Limb (tissue), 2 donors: ENCODE data around the gene OGT.
"Not testable (repeated sequence)": the region's sequence is repeated elsewhere in the genome, so short reads cannot be mapped to it uniquely, and the experiment has no call there.

Experiments used
- DNase-seq, 2 donors: peaks; one replicate each; pipeline ENCODE4 v3.0.0-alpha.2; 2016; ENCODE audit errors: extremely low spot score in 2 of 2

The OGT gene

DNA sequence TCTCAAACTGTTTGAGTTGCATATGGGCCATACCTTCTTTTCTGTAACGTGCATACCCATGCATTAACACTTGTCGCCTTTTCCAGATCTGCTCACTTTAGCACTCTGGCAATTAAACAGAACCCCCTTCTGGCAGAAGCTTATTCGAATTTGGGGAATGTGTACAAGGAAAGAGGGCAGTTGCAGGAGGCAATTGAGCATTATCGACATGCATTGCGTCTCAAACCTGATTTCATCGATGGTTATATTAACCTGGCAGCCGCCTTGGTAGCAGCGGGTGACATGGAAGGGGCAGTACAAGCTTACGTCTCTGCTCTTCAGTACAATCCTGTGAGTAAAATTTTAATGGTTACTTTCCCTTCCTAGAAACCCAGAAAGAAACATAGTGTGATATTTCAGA lies 4.8 kb downstream of the OGT start:
- DNase-seq: no peak

DNA sequence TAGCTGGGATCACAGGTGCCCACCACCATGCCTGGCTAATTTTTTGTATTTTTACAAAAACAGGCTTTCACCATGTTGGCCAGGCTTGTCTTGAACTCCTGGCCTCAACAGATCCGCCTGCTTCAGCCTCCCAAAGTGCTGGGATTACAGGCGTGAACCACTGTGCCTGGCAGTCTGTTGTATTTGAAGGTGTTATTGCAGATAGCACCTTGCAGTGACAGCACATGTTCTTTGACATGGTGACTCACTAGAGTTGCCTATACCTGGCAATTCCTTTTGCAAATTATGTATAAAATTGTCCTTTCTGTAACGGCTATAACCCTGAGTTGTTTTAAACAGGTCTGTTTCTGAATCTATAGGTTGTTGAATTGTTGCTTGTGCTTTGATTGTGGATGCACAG lies 7.9 kb downstream of the OGT start:
- DNase-seq: no peak

DNA sequence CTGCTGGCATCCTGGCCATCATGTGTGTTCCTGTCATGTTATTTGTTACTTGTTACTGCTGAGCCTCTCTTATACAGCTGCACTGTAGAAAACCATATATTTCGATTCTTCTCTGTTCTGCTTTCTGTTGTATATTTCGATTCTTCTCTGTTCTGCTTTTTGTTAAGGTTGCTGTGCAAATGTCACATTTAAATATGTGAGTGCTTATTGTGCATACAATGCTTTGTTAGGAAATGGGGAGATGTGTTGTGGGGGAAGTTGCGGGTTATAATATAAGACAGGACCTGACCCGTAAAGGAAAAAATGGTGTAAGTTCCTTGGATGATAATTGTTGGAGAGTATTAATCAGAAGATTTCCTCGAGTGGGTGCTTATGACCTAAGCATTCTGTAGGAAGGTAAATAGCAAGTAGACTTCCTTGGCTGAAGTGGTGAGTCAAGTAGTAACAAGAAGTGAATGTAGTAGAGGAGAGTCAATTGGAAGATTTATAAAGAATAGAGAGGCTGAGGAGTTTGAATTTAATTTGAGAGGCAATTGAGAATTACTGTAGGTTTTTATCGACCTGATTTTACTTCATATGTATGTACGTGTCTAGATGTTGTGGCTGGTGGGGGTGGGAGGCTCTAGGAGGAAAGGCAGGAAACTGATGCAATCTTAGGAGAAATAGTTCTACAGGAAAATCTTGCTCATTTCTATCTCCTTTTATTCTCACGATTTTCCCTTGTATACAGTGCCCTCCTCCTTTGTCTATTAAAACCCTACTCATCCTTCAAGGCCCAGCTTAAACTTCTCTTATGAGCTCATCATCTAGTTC lies 8.5 kb downstream of the OGT start:
- DNase-seq: no peak

DNA sequence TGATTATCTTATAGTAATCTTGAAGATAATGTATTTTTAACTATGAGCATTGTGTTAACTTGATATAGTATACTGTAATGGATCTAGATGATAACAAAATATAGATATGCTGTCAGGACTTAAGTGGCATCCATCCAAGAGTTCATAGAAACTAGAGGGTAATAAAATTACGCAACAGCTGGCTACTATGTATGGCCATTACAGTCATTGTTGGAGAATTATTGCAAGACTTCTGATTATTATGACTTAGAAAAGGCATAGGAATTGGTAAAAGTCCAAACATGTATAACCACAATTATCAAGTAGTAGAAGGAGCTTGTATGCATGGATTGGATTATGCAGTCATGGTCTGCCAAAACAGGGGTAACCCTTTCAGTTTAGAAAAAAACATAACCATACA lies 9.5 kb downstream of the OGT start:
- no peak for DNase-seq

DNA sequence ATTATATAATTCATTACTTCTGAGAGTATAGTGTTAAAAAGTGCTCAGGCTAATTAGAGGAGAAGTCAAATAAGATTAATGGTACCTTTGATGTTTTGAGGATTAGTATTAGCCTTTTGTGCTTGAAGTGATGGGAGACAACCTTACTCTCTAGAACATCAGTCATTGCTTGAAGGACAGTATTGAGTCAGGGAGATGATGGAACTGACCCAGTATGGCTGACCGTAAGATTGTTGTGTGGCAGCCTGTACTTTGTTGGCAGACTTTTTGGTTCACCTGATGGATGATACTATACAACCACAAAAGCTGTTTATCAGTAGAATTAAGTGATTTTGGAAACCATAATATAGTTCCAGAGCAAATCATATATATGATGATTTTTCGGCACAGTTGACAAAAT lies 9.9 kb downstream of the OGT start:
- DNase-seq: no peak

DNA sequence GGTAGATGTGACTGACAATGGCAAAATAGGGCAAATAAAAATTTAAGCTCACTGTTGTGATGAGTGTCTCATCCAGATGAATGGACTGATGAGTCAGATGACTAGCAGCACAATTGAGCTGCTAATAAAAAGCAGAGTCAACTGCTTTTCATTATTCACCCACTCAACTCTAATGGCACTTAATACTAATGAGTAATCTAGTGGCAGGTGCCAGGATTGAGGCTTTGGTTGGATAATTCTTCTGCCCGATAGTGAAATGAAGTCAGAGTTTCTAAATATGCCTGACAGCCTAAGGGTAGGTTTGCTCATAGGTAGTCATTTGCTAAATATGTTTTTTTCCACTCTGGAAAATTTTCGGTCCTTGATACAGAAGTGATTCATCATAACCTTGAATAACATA lies 10.4 kb downstream of the OGT start:
- no peak for DNase-seq

DNA sequence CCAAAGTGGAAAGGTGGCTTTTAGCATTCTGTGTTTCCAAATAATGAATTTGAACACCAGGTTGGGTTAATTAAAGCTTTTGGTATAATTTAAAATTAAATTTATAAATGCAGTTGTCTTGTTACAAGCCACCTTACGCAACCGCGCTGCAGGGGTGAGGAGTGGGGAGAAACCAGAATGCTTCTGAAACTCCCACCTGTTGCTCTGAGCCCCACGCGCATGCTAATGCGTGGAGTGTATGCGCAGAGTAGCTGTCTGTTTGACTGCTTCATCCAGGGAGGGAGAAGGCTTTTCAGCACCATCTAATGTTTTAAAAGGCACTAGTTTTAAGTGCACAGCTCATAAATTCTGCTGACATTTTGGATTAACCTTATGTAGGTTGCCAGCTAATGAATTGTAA lies 12.5 kb downstream of the OGT start:
- no peak for DNase-seq

DNA sequence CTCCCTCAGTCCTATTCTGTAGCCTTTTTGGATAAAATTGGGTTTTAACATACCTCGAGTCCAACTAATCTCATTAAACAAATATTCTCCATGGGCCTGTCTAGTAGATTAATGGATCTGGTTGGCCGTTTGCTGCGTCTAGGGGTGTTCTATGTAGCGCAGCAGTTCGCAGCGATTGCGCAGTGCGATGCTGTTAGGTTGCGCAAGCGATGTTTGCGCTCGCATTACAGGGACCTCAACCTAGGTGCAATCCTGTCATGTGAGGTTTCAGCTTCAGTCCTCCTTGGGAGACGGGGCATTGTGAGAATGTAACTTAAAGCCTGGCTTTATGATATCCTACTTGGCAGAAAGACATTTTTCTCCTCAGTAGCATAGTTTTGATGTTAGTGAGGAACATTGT lies 14.0 kb downstream of the OGT start:
- no peak for DNase-seq

DNA sequence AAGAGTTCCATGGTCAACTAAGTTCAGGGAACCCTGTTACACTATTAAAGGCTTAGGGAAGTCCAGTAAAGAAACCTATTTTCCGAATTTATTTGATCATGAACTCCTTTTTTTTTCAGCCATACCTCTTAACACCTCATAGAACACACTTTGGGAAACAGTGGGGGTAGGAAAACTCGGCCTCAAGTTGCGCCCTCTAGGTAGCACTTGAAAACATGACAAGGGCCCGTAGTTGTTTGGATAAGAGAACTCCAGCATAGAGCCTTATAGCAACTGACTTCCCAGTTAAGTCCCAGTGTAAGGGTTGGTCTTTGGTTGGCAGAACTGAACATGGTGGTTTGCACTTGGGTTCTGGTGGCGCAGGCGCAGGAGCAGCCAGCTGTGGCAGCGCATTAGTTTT lies 14.4 kb downstream of the OGT start:
- no peak for DNase-seq

DNA sequence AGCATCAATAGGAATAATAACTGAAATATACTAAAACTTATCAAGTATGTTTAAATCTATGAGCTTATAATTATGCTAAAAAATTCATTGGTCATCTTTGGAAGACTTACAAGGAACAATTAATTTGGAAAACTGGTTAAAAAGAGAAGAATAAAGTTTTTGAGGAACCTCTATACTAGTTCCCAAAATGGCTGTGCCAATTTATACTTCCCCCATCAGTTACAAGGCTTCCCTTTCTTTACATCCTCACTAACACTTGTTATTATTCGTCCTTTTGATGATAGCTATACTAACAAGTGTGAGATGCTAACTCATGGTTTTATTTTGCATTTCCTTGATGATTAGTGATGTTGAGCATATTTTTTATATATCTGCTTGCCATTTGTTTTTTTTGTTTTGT lies 17.1 kb downstream of the OGT start:
- no peak for DNase-seq

DNA sequence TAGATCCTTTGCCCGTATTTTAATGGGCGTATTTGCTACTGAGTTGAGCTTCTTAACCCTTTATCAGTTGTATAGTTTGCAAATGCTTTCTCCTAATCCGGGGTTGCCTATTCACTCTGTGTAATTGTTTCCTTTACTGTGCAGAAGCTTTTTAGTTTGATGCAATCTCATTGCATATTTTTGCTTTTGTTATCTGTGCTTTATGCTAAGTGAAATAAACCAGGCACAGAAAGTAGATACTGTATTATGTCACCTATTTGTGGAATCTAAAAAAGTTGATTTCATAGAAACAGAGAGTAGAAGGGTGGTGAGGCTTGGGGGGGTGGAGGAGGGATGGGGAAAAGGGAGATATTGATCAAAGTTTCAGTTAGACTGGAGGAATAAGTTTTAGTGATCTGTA lies 17.7 kb downstream of the OGT start:
- DNase-seq: no peak

DNA sequence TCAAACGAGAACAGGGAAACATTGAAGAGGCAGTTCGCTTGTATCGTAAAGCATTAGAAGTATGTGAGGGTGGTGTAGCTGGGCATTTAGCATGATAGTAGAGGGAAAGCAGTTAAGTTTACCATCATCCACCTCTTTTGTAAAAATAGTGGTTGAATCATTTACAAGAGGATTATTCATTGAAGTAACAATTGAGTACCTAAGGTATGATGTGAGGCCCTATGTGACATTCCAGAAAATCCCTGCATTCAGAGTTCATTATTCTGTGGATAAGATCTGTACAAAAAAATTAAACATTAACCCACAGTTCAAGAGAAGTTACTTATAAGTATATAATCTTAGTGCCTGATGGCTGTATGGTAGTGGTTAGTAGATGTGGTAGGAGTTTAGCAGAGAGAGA lies 23.1 kb downstream of the OGT start:
- no peak for DNase-seq

DNA sequence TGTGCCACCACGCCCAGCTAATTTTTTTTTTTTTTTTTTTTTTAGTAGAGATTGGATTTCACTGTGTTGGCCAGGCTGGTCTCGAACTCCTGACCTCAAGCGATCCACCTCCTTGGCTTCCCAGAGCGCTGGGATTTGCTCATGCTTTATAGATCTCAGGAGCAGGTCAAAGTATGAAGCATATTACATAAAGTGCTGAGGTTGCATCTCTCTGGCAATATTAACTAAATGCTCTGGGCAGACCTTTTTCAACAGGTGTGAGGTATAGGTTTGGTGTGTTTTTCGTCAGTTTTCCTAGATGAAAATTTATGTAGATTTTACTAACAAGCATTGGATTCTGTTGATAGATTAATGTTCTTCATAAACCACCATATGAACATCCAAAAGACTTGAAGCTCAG lies 26.0 kb downstream of the OGT start:
- no peak for DNase-seq

DNA sequence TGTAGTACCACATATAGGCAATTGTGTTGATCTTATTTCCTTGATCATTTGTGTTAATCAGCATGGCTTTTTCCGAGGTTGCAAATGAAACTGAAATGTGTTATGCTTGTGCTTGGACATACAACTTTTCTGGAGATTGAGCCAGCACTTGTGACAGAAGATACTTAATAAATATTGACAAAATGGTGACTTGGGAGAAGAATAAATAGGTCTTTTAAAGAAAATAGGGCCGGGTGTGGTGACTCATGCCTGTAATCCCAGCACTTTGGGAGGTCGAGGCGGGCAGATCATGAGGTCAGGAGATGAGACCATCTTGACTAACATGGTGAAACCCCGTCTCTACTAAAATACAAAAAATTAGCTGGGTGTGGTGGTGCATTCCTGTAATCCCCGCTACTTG lies 26.9 kb downstream of the OGT start:
- not testable (repeated sequence) for DNase-seq

DNA sequence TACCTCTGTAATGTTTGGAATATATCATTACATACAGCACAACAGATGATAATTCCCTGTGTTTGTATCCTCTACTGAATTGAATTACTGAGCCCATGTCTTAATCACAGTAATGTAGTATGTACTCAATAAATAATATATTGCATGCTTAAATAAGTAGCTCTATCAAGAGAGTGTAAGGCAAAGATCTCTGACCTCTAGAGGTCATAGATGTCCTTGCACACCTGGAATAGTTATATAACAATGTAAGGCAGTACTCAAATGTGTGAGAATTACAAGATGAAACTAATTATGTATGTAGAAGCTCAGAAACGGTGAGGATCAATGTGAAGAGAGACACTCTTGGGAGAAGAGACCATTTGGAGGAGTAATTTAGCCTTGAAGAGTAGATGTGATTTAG lies 31.0 kb downstream of the OGT start:
- no peak for DNase-seq

DNA sequence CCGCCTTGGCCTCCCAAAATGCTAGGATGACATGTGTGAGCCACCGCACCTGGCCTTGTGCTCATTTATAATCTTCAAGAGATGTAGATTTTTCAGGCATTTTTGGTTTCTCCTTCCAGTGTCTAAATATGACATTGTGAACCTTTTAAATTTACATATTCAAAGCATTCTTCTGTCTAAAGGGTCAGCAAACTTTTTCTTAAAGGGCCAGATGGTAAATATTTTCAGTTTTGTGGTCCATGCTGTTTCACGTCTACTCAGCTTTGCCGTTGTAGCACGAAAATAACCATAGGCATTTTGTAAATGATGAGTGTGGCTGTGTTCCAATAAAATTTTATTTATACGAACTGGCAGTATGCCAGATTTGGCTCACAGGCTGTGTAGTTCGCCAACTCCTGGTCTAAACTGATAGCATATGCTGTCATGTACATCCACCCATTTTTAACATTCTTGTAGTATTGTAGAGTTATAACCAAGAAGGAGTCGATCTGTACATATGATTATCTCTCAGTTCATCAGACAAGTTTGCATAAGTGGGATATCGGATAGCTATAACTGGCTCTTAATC lies 32.7 kb downstream of the OGT start:
- DNase-seq: peak in 1 of 2 donors; percentile 1

DNA sequence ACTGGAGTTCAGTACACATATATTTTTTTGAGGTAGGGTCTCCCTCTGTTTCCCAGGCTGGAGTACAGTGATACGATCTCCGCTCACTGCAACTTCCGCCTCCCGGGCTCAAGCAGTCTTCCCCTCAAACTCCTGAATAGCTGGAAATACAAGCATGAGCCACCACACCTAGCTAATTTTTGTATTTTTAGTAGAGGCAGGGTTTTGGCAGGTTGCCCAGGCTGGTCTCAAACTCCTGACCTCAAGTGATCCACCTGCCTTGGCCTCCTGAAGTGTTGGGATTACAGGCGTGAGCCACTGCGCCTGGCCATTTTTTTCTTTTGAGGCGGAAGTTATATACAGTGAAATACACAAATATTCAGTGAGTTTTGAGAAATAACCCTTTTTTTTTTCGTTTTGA lies 38.5 kb downstream of the OGT start:
- DNase-seq: not testable (repeated sequence)

DNA sequence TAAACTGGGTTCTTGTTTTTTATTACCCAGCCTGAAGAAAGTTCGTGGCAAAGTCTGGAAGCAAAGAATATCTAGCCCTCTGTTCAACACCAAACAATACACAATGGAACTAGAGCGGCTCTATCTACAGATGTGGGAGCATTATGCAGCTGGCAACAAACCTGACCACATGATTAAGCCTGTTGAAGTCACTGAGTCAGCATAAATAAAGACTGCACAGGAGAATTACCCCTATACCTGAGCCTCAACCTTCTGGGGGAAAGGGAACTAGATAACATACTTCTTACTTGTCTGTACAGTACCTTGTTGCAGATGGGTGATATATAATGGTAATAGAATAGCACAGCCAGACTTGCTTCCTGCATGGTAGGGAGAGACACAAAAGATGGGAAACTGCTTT lies 40.7 kb downstream of the OGT start:
- no peak for DNase-seq

DNA sequence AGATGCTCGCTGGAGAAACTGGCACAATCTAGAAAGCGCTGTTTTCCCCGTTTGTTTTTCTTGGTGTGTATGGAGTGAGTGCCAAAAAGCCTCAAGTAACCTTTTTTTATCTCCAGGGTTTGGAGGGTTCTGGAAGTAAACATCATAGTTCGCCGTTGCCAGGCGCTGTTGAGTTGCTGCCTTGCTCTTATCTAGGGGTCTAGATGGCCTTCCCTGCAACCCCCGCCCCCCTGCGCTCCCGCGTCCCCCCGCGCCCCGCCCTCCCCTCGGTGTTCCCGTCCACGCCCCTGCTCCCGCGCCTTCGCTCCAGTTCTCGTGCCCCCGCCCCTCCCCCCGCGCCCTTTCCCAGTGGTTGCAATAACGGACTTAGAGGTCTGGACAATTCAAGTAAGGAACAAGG lies 44.8 kb downstream of the OGT start:
- DNase-seq: no peak

DNA sequence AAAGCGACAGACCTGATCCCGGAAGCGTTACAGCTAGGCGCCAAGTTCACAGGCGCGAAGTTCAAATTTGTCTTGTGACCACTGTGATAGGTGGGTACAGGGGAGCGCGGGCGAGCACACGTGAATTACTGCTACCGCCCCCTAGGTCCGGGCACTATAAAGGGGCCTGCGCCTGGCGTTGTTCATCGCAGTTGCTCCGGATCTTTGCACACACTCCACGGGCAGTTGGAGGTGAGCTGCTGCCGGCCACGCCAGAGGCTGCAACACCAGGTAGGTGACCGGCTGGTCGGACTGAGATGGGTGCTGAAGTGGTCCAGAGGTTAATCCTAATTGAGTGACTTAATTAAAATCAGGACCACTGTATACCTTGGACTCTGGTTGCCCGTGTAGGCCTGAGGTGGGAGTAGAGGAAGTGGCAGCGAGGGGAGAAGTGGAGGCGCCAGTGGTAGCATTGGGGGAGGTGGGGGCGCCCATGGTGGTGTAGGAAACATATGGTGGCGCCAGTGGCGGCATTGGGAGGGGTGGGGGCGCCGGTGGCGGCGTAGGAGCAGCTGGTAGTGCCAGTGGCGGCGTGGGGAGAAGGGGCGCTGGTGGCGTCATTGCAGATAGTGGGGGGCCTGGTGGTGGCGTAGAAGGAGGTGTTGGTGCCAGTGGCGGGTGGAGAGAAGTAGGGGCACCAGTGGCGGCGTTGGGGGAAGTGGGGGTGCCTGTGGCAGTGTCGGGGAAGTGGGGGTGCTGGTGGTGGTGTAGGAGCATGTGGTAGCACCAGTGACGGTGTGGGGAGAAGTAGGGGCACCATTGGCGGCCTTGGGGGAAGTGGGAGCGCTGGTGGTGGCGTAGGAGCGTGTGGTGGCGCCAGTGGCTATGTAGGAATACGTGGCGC lies 45.6 kb downstream of the OGT start, which contains the start of gene GCNA:
Gene GCNA, plus strand, starts transcription at position 185 of the 883 bp plus-strand sequence. CDS start 2,385 bp downstream, outside the sequence.
- no peak for DNase-seq

DNA sequence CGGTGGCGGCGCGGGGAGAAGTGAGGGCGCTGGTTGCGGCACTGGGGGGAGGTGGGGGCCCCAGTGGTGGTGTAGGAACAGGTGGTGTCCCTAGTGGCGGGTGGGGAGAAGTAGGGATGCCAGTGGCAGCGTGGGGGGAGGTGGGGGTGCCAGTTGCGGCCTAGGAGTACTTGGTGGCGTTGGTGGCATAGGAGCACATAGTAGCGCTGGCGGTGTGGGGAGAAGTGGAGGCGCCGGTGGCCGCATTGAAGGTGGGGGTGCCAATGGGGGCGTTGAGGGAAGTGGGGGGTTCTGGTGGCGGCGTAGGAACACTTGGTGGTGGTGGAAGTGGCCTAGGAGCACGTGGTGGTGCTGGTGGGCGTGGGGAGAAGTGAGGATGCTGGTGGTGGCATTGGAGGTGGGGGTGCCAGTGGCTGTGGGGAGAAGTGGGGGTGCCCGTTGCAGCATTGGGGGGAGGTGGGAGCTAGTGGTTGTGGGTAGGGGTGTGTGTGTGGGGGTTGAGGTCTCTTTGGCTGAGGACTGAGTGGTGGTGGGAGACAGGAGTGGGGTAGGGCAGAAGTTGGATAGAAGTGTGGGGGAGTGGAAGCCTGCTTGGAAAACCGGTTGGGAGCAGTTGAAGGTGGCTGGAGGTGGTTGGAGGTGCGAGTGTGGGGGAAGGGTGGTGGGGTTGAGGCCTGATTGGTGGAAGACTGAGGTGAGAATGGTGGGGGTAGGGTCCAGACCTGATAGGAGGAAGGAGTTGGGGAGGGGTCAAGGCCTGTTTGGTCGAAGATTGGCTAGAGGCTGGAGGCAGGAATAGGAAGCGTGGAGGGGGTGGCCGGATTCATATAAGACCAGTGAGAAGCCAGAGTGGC lies 46.5 kb downstream of the OGT start:
- DNase-seq: no peak
